ENCODE measurements around the gene USP48. TPM values are rescaled to one million over a fixed set of nuclear protein-coding genes. Genes with fewer than 3 reads are reported as not detected.
A peak's percentile ranks its signal among the peaks of the same experiment; 100 is the strongest.
"Not testable (repeated sequence)": the region's sequence is repeated elsewhere in the genome, so short reads cannot be mapped to it uniquely, and the experiment has no call there.

USP48 gene
- total RNA-seq, 1 donor from 2014 or later = 41.8 TPM

DNA sequence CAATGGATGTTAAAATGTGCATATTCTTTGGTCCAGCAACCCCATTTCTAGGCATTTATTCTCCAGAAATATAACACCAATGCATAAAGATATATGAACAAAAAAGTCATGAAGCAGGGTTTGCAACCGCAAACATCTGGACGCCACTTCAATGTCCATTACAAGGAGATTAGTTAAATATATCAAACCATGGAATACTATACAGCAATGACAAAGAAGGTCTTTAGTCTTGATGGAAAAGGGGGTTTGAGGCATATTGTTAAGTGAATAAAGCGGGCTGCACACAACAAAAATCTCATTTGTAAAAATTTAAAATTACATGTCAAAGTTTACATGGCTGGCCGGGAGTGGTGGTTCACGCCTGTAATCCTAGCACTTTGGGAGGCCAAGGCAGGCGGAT, 145.4 kb downstream of the USP48 start:
- DNase-seq = no peak
- intact Hi-C loops (cut with DNase I) = no loop called here
- no peak for ATAC-seq (ENCODE audit: poor library complexity)

DNA sequence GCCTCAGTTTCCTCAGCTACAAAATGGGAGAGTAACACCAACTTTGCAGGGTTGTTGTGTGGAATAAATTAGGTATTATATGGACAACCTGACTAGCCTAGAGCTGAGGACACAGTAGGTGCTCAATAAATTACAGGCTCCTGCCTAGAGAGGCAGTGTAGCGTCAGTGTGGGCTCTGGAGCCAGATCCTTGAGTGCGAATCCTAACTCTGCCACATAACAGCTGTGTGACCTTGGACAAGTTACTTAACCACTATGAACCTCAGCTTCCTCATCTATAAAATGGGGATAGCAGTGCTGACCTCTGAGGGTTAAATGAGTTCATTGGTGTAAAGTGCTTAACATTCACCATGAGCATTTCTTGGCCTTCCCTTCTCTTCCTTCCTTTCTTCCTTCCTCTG, 146.9 kb downstream of the USP48 start:
- intact Hi-C loops (cut with DNase I) = no loop called here
- no peak for ATAC-seq (ENCODE audit: poor library complexity)
- DNase-seq = no peak

GRCh38 chr1:21634806-21635535, 148.0 kb downstream of the USP48 start:
- no peak for ATAC-seq (ENCODE audit: poor library complexity)
- intact Hi-C loops (cut with DNase I) = no loop called here

DNA sequence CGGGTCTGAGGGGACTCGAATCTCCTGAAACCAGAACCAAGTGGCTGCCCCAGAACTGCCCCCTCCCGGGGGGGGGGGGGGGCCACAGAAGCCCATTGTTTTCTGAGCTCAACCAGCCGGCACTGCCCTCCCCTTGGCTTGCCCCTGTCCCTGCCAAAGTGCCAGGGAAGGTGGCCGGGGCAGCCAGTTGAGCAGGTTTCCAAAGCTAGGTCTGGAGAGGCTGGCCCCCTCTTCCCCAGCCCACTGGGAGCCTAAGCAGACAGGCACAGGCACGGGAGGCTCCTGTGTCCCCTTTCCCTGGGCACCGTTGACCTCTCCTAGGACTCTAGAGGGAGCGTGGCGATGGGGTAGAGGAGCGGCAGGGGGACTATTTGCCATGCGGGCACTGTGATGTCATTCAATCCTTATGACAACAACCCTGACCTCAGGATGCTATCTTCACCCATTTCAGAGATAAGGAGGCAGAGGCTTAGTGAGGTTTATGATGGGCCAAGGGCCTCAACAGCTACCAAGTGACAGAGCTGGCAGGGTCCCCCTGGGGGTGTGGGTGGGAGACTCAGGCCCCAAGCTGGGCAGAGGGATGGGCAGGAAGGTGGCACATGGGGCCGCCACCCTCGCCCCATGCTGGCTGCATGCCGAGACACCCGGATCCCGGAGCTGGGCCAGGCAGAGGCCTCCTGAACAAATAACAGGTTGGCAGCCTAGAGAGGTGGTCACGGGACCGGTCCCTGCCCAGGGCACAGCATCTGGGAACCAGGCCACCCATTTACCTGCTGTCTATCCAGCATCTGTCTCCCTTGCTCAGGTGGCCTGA, 148.8 kb downstream of the USP48 start:
- DNase-seq = no peak
- intact Hi-C loops (cut with DNase I) = no loop called here

More at GRCh38 chr1:21634806-21635535, 148.0 kb downstream of the USP48 start:
- DNase-seq = no peak

DNA sequence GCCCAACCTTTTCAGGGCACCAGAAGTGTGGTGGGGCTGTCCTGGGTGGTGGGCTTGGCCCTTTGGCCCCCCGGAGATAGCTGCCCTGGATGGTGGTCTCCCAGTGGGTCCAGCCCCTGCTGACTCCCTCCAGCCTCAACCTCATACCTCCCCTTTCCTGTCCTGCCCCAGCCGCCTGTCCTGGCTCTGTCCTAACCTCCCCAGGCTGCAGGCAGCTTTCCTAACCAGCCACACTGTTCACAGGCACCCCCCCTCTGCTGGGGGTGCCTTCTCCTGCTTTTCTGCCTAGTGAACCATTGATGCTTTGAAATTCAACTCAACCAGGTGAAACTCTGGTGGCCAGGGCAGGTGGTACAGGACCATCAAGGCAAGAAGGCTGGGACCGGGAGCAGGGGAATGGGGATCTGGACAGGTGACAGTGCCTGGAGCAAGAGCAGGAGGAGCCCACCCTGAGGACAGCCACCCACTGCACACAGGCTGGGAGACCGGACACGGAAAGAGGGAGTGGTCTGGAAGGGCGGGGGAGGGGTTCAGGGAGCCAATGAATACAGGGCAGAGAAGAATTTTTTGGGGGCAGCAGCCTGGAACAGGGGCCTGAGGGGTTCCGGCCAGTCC, 149.7 kb downstream of the USP48 start:
- DNase-seq (no peak), ATAC-seq (ENCODE audit: poor library complexity) (no peak)
- intact Hi-C loops (cut with DNase I) = no loop called here

More for the DNA sequence above, 148.8 kb downstream of the USP48 start:
- ATAC-seq (ENCODE audit: poor library complexity) = no peak

- intact Hi-C loops (cut with DNase I) = no loop called here
- ATAC-seq (ENCODE audit: poor library complexity) (peak; percentile 45), DNase-seq (no peak)
These were observed 150.7 kb downstream of the USP48 start for GRCh38 chr1:21631944-21632887.

DNA sequence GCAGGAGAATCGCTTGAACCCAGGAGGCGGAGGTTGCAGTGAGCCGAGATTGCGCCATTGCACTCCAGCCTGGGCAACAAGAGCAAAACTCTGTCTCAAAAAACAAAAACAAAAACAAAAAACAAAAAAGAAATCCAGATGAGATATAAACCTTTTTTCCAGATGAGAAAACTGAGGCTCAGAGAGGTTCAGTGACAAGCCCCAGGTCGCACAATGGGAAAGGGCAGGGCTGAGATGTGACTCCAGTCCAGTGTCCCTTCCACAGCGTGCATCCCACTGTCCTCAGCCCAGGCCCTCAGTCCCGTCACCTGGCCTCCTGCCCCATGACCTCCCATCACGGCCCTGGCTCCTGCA, 151.4 kb downstream of the USP48 start:
- intact Hi-C loops (cut with DNase I) = not testable (repeated sequence)

GRCh38 chr1:21630571-21631343, 152.2 kb downstream of the USP48 start:
- DNase-seq = no peak
- intact Hi-C loops (cut with DNase I) = no loop called here
- no peak for ATAC-seq (ENCODE audit: poor library complexity)

More for the DNA sequence above, 151.4 kb downstream of the USP48 start:
- not testable (repeated sequence) for DNase-seq; ATAC-seq (ENCODE audit: poor library complexity)

GRCh38 chr1:21629971-21630370, 153.0 kb downstream of the USP48 start:
- intact Hi-C loops (cut with DNase I) = no loop called here
- ATAC-seq (ENCODE audit: poor library complexity) (no peak), DNase-seq (no peak)

GRCh38 chr1:21628798-21629393, 154.1 kb downstream of the USP48 start:
- DNase-seq = no peak
- ATAC-seq (ENCODE audit: poor library complexity) = no peak
- intact Hi-C loops (cut with DNase I) = no loop called here

Other genes with a start within 250 kb of the USP48 start
- gene RAP1GAP, start 113.8 kb downstream of the USP48 start, total RNA-seq = 3.7 TPM
- gene LDLRAD2, start 29.1 kb upstream of the USP48 start, total RNA-seq = not detected
- gene HSPG2, start 154.2 kb upstream of the USP48 start, total RNA-seq = 263 TPM
- gene CELA3B, start 193.9 kb upstream of the USP48 start, total RNA-seq = not detected
- gene CELA3A, start 218.5 kb upstream of the USP48 start, total RNA-seq = not detected

Data from Right ventricle myocardium superior (tissue), 1 donor.